ENCODE measurements around the gene IMMP2L. TPM values are rescaled to one million over a fixed set of nuclear protein-coding genes. Genes with fewer than 3 reads are reported as not detected.

Gene IMMP2L
- total and polyA plus RNA-seq, 2 of the 8 experiments (the other 6 are each of a cell fraction or from before 2014, with no cell fraction given) = 2.3 to 10.1 TPM

DNA sequence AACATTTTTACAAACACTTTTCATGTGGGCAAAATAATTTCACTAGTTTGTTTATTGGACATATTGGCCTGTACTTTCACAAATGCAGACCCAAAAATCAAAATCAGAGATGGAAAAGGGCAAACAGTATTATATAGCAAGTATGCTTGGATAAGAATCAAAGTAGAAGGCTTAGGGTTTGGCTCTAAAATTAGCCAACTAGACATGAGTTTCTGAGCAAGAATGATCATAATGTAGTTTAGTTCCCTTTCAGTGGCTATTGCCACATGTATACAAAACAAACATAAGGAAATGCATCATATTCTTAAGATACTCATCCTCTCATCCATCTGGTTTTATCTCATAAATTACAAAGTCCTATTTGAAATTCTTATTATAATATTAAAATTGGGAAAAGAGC, 132.5 kb downstream of the IMMP2L start (continued):
- TF ChIP-seq, protein P1, sequence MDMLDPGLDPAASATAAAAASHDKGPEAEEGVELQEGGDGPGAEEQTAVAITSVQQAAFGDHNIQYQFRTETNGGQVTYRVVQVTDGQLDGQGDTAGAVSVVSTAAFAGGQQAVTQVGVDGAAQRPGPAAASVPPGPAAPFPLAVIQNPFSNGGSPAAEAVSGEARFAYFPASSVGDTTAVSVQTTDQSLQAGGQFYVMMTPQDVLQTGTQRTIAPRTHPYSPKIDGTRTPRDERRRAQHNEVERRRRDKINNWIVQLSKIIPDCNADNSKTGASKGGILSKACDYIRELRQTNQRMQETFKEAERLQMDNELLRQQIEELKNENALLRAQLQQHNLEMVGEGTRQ (IDR thresholded peaks at IDR 0.05; ENCODE audit: low read length) = no peak
- TF ChIP-seq RBBP5 (IDR thresholded peaks at IDR 0.05; ENCODE audit: borderline replicate concordance, low read depth, low read length) (no peak), CBX8 (IDR thresholded peaks at IDR 0.05; ENCODE audit: borderline replicate concordance, low read depth, low read length) (no peak), RNF2 (IDR thresholded peaks at IDR 0.05; ENCODE audit: borderline replicate concordance, low read depth, low read length, missing control alignments, poor library complexity, severe bottlenecking) (no peak), SP4 (IDR thresholded peaks at IDR 0.05; ENCODE audit: low read length) (no peak)

Measured in H1 (cell line).